Activated CD8-positive, alpha-beta memory T cell treated with anti-CD3 and anti-CD28 coated beads, Interleukin-2, amount 50 U/mL, for 4 hours (primary cell): ENCODE measurements around the gene EVA1C.
"Not testable (repeated sequence)": the region's sequence is repeated elsewhere in the genome, so short reads cannot be mapped to it uniquely, and the experiment has no call there.

Experiments used
- DNase-seq: peaks from one replicate; pipeline ENCODE4 v3.0.0-alpha.2; 2020

Gene EVA1C

DNA sequence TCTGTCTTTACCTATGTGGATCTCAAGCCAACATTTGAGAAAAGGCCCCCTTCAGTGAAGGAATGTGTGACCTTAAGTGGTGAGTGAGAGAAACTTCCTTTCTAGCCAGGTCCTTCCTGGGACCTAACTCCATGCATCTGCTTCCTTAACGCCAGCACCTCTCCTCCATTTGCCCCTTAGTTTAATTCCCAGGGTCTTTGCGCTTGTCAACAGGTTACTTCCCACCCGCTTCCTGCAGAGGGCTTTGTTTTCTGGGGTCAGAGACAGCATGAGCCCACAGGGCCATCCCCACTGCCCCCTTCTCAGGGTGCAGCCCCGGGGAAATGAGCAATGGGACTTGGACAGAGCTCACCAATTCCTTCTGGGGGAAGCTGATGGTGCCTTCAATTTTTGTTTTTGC is 54.8 kb downstream of the EVA1C start:
- no peak for DNase-seq

GRCh38 chr21:32468681-32469111 is 56.2 kb downstream of the EVA1C start:
- DNase-seq: no peak

DNA sequence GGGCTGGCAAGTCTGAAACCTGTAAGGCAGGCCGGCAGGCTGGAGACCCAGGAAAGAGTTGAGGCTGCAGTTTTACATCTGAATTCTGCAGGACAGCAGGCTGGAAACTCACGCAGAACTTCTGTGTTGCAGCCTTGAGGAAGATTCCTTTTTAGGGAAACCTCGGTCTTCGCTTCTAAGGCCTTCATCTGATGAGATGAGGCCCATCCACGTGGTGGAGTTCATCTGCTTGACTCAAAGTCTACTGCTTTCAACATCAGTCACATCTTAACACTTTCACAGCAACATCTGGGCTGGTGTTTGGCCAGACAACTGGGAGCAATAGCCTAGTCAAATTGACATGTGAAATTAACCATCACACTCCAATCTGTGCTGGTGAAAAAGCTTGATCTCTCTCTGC is 57.1 kb downstream of the EVA1C start:
- no peak for DNase-seq

GRCh38 chr21:32470206-32470605 is 57.7 kb downstream of the EVA1C start:
- no peak for DNase-seq

GRCh38 chr21:32472890-32473765 is 60.6 kb downstream of the EVA1C start:
- DNase-seq: no peak

- no peak for DNase-seq
Observed at GRCh38 chr21:32474179-32475059, 61.9 kb downstream of the EVA1C start.

DNA sequence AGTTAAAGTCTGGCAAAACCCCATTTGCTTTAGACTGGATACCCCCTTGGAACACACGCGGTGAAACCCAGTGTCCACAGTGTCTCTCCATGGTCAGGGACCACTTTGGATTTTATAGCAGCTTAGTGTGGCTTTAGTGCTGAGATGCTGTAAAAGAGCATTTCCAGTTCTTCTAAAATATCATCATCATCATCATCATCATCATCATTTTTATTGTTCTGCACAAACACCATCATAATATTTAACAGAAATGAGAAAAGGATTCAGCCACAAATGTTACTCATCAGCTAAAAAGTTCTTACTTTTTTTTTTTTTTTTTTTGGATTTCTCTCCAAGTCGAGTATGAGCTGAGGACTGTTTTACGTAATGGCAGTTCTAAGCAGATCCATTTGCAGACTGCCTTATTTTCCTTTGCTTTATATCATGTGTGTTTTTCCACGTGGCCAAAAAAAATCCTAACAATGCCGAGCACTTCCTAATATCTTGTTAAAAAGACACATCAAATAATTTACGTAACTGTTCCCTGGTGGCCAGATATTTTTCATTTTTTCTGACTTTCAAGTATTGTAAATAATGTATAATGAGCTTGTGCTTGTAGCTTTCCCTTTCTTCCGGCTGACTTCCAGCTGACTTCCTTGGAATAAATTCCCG is 62.8 kb downstream of the EVA1C start:
- no peak for DNase-seq

GRCh38 chr21:32476661-32477423 is 64.3 kb downstream of the EVA1C start:
- no peak for DNase-seq

DNA sequence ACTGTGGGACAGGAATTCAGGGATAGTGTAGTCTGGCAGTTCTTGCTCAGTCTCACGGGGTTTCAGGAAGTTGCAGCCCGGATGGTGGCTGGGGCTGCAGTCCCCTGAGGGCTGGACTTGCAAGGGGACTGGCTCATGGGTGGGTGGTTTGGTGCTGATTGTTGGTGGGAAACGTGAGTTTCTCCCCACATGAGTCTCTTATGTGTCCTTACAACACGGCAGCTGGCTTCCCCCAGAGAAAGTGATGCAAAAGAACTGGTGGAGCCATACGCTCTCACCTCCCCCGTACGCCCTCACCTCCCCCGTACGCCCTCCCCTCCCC is 64.9 kb downstream of the EVA1C start:
- DNase-seq: no peak

GRCh38 chr21:32481875-32482408 is 69.4 kb downstream of the EVA1C start:
- no peak for DNase-seq

DNA sequence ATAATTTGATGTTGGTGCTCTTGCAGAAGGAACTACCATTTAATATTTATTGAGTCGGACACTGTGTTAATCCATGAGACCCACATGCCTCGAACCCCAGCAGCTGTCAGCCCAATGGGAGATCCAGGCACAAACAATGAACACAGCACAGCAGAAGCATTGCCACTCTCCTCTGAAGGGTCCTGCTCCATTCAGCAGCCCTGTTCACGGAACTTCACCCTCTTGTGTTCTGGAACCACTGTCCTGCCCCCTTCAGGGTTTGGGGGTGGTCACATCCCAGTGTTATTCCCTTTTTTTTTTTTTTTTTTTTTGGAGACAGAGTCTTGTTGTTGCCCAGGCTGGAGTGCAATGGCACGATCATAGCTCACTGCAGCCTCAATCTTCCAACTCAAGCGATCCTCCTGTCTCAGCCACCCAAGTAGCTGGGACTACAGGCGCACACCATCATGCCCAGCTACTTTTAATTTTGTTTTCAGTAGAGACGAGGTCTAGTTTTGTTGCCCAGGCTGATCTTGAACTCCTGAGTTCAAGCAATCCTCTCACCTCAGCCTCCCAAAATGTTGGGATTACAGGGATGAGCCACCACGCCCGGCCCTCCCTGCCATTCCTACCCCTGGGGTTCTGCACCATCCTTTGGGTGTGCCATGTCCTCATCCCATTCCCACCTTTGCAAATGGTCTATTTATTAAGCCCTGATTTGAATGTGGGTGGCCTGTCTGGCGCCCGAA is 70.2 kb downstream of the EVA1C start:
- no peak for DNase-seq

DNA sequence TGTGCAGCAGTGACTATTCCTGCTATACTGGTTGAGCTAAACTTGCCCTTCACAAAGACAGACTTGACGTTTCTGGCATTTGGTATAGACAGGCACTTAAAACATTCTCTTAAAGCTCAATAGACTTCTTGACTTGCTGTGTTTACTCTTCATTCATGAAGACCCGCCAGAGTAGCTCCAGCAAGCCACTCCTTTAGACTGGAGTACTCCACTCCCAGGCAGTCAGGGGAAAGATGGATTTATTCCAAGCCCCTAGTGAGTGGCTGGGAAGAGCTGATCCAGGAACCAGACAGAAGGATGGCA is 70.7 kb downstream of the EVA1C start:
- no peak for DNase-seq

DNA sequence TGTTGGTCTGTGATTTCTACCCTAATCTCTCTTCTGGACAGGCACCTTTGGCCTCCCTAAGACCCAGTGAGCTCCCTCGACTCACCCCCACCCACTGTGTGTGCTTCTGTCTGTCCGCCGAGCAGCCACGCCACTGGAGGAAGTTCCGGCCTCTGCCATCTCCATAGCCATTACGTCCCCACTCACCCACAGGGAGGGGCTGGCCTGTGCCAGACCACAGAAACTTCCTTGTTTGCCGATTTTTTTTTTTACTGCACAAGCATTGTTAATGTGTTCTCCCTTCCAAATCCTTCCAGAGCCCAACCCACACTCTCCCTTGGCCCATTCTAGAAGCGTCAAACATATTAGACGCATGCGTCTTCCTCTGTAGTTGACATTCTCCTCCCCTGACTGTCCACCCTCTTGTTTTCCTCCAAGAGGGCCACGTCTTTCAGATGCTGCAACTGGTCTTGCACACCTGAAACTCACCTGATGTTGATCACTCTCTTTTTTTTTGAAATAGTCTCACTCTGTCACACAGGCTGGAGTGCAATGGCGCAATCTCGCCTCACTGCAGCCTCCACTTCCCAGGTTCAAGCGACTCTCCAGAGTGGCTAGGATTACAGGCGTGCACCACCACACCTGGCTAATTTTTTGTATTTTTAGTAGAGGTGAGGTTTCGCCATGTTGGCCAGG is 72.3 kb downstream of the EVA1C start:
- DNase-seq: no peak

- no peak for DNase-seq
Observed at GRCh38 chr21:32492376-32492775, 79.9 kb downstream of the EVA1C start.

GRCh38 chr21:32494934-32495709 is 82.6 kb downstream of the EVA1C start:
- DNase-seq: no peak

DNA sequence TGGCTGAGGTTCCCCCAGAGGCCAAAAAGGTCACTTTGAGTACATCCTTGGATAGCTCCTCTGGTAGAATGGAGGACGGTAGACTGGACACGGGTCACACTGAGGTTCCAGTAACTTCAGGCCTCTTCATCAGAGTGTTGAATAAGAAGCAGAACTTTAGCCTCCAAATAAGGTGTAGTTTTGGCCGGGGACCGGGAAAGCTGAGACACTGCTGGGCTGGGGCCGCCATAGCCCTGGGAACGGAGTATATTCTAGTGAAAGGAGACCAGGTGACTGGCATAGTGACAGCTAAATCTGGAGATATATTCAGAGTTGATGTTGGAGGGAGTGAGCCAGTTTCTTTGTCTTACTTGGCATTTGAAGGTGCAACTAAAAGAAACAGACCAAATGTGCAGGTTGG is 84.1 kb downstream of the EVA1C start:
- DNase-seq: no peak

DNA sequence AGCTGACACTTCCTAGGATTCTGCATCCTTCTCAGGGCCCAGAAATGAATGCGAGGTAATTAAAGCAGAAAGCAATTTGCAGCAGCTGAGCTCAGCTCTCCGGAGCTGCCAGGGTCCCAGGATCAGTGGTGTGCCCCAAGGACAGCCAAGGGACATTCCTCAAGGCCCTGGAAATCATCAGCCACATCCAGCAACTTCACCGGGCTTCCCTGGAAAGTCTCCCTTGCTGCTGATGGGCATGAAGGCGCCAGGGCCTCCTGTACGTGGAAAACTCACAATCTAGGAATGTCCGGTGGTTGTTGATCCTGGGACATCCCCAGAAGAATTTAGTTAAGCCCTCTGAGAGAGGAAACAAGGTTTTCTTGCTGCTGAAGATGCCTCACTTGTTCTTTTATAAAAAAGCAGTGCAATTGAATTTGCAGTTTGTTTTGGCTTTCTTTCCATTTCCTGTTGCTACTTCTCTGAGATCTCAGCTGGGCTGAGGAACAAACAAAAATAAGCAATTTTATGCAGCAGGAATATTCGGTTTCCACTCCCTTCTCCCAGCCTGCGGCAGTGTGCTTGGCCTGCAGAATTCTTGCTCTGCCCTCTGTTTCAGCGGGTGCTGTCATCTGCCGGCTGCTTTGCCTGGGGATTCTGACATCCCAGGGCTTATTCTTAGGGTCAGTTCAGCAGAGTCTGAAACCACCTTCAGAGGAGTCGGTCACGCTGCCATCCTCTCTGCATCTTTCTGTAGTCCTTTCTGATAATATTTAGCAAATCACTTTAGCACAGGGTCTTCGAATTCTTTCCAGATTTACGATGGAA is 86.9 kb downstream of the EVA1C start:
- no peak for DNase-seq

GRCh38 chr21:32503641-32504040 is 91.1 kb downstream of the EVA1C start:
- DNase-seq: not testable (repeated sequence)

DNA sequence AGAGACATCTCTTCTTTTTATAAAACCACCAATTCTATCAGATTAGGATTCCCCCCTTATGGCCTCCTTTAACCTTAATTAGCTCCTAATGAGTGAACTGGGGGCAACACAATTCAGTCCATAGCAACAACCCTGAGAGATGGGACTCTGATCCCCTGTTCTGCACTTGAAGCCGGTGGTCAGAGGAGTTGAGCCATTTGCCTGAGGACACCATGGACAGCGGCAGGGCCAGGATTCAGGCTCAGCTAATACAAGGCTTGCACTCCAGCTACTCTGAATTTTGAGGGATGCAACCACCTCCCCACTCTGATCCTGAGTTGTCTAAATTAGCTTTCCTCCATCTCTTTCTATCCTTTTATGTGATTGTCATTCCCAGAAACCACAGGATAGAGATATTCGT is 93.3 kb downstream of the EVA1C start:
- not testable (repeated sequence) for DNase-seq
